Thyroid gland (tissue), 4 donors: ENCODE measurements around the gene KIAA1191. TPM values are rescaled to one million over a fixed set of nuclear protein-coding genes. Genes with fewer than 3 reads are reported as not detected.
A peak's percentile ranks its signal among the peaks of the same experiment; 100 is the strongest.

ENCODE experiments used
- DNase-seq, 2 donors: peaks; one replicate each; pipeline ENCODE4 v3.0.0-alpha.2; 2019
- H3K27ac ChIP-seq, 3 donors: fragments of 200-600 bp; sonication (generic); 1 replicate in 2 of 3; 2 replicates in 1 of 3; pipeline ENCODE4 v1.5.1; 2016 to 2019; ENCODE audit warnings: mild to moderate bottlenecking in 1 of 3, moderate library complexity in 1 of 3
- H3K27me3 ChIP-seq: fragments of 200-600 bp; sonication (generic); one replicate; pipeline ENCODE4 v1.5.1; 2019
- H3K36me3 ChIP-seq, 2 donors: fragments of 200-600 bp; sonication (generic); one replicate each; pipeline ENCODE4 v1.5.1; 2016 to 2019
- H3K4me1 ChIP-seq, 2 donors: fragments of 200-600 bp; sonication (generic); one replicate each; pipeline ENCODE4 v1.5.1; 2017 to 2019
- H3K4me3 ChIP-seq, 3 donors: fragments of 200-600 bp; sonication (generic); replicated peaks in 1 of 3; 1 replicate in 2 of 3; 2 replicates in 1 of 3; pipeline ENCODE4 v1.5.1; 2016; ENCODE audit warnings: mild to moderate bottlenecking in 1 of 3
- H3K9me3 ChIP-seq: fragments of 200-600 bp; sonication (generic); one replicate; pipeline ENCODE4 v1.5.1; 2017
- POLR2A ChIP-seq, 2 donors: fragments of 450-650 bp; IDR thresholded peaks; one replicate each; pipeline ENCODE4 v1.6.1; 2017; ENCODE audit warnings: antibody characterized with exemption in 2 of 2, mild to moderate bottlenecking in 2 of 2, moderate library complexity in 1 of 2
- WGBS, 2 donors: methylation state at CpG; one replicate each; pipeline ENCODE4 v1.1.5; 2017; 5-methylcytosine and 5-hydroxymethylcytosine counted together
- intact Hi-C: fragments of 100-400 bp; cut with DNase I; formaldehyde crosslinking; loops from one replicate; pipeline ENCODE4 v1.15.1; 2023
- total RNA-seq, 4 donors: library from RNA; depleted of rRNA; stranded (reverse); fragments of >200 nt; gene quantifications; one replicate each; pipeline ENCODE4 v1.2.3, GENCODE V29; 2016
- TF ChIP-seq, protein P1 (sequence below), 6 experiments: fragments of 200-600 bp in 3 of 6; fragments of 450-650 bp in 3 of 6; sonication (generic) in 3 of 6; IDR thresholded peaks; one replicate each; pipeline ENCODE4 v1.5.1; 2016 to 2019; ENCODE audit warnings: antibody characterized with exemption in 6 of 6, mild to moderate bottlenecking in 2 of 6, inconsistent platforms in 1 of 6, moderate library complexity in 1 of 6

The KIAA1191 gene
- total RNA-seq, 4 donors from 2014 or later, result 107 to 134 (median 119) TPM

DNA sequence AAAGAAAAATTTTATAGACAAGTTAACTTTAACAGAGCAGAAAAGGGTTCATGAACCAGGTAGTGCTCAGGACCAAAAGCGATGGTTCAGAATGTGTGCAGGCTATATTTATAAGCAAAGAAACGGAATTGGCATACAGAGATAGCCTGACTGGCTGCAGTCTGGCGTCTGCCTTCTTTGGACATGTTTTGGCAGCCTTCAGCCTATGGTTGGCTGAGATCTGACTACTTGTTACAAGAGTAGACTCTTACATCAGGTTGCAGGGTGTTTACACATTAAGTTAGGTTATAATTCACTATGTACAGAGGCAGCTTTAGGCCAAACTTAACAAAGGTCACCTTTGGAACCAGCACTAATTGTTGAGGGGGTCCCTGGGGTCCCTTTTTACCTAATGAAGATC, 19.9 kb upstream of the KIAA1191 start:
- intact Hi-C loops, result no loop called here
- TF ChIP-seq POLR2A (IDR thresholded peaks at IDR 0.05), result no peak
- TF ChIP-seq, protein P1, sequence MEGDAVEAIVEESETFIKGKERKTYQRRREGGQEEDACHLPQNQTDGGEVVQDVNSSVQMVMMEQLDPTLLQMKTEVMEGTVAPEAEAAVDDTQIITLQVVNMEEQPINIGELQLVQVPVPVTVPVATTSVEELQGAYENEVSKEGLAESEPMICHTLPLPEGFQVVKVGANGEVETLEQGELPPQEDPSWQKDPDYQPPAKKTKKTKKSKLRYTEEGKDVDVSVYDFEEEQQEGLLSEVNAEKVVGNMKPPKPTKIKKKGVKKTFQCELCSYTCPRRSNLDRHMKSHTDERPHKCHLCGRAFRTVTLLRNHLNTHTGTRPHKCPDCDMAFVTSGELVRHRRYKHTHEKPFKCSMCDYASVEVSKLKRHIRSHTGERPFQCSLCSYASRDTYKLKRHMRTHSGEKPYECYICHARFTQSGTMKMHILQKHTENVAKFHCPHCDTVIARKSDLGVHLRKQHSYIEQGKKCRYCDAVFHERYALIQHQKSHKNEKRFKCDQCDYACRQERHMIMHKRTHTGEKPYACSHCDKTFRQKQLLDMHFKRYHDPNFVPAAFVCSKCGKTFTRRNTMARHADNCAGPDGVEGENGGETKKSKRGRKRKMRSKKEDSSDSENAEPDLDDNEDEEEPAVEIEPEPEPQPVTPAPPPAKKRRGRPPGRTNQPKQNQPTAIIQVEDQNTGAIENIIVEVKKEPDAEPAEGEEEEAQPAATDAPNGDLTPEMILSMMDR (IDR thresholded peaks at IDR 0.05), result no peak
- WGBS, 2 donors, result 73 to 98% methylated on average over 3 of the region's 3 CpGs
- no peaks in the 10 kb centered on the region for H3K9me3 ChIP-seq
- H3K4me1 ChIP-seq, result no peaks in the 10 kb centered on the region
- no peak overlapping the region for H3K27ac ChIP-seq
- no peaks in the 10 kb centered on the region for H3K27me3 ChIP-seq
- H3K4me3 ChIP-seq, result no peak overlapping the region
- H3K36me3 ChIP-seq, result peaks cover 20 to 24% of the 10 kb centered on the region in 2 donors
- DNase-seq, result no peak

DNA sequence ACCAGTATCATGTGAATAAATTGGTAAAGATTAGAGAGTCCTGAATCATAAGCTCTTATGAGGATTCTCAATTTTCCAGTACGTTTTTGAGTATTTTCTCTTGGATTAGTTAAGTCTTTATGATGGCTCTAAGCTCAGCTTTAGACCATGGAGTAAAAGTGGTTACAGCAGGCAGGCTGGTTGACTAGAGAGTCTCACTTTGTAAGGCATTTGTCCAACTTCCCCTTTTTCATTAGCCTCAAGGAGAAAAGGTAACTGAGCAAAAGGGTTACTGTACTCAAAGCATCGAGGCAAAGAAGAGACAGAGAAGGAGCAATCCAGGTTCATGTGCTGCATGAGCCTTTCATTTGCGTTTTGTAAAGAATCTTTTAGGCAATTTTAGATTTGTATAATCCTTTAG, 18.3 kb upstream of the KIAA1191 start:
- Histone ChIP-seq H3K4me1 (no peaks in the 10 kb centered on the region), H3K9me3 (no peaks in the 10 kb centered on the region), H3K27me3 (no peaks in the 10 kb centered on the region), H3K27ac (no peak overlapping the region), H3K36me3 (peaks cover 17 to 18% of the 10 kb centered on the region in 2 donors), H3K4me3 (no peak overlapping the region)
- intact Hi-C loops, result no loop called here
- TF ChIP-seq, protein P1 (IDR thresholded peaks at IDR 0.05), result no peak
- no peak for TF ChIP-seq POLR2A (IDR thresholded peaks at IDR 0.05)
- no peak for DNase-seq
- 85 to 87% methylated on average over 3 of the region's 3 CpGs for WGBS, 2 donors

DNA sequence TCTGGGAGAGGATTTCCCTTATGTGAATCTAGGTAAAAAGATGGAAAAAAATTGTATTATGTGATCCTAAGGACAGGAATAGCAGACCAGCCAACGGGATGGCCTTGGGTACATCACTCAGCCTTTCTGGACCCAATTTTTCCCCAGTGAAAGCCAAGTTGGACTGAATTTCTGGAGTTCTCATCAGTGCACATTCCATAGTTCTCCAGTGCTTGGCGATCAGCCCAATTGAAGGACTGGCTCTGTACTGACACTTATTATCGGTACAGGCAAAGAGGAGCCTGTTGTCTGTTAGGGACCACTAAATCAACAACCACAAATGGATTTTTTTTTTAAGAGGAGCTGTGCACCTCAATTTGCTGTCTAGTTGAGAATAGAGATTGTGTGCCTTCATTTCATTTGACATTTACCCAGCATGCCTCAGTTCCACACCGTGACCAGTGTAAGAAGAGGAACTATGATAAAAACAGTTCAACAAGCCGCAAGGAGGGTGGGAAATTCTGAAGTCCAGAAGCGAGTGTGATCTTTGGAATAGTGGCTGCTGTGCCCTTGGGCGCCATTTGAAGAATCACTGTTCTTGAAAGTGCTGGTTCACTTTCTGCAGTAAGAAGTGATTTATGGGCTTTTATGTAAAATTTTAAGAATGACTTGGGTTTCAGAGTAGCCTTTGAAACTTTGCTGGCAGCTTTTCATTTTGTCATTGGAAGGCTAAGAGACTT, 11.7 kb upstream of the KIAA1191 start:
- Histone ChIP-seq H3K9me3 (no peaks in the 10 kb centered on the region), H3K4me1 (peaks cover 0 to 10% of the 10 kb centered on the region in 2 donors), H3K27ac (no peak overlapping the region), H3K4me3 (no peak overlapping the region), H3K27me3 (no peaks in the 10 kb centered on the region), H3K36me3 (peaks cover 0 to 2% of the 10 kb centered on the region in 2 donors)
- peak; percentile 66 to 74 for DNase-seq
- intact Hi-C loops, result no loop called here
- 37 to 42% methylated on average over 7 of the region's 7 CpGs for WGBS, 2 donors
- TF ChIP-seq POLR2A (IDR thresholded peaks at IDR 0.05), result no peak
- TF ChIP-seq, protein P1 (IDR thresholded peaks at IDR 0.05), result no peak

DNA sequence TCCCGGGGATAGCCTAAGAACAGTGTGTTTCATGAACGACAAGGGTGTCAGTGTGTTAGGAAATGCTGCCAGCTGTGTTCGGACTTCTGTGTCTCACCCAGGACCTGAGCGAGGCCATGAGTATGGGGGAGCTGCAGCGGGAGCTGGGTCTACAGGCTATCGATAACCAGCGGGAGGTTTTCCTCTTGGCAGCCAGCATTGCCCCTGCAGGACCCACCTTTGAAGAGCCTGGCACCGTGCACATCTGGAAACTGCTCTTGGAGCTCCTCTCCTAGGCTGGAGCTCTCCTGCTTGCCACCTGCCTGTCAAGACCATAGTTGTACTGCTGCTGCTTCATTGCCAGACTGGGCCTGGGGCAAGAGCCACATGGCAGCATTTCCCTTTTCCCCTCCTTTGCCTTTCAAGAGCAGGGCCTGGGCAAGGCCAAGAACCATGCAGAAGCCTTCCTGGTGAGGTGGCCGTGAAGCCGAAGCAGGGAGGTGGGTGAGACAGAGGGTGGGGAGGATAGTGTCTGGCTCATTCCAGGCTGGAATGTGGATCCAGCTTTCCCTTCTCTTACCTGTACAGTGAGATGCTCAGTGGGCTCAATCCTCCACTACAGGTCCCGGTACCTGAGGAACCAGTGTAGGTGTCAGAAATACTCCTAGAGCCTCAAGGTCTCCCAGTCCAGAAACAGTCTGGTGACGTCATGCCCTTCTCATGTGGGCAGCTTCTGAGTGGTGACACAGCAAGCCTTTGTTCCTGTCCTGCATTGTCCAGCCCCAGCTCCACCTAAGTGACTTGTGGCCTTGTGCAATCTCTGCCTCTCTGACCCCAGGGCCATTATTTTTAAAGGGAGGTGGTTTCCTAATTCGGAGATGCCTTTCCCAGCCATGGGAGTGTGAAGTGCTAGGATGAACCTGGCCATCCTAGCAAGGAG, 10.3 kb upstream of the KIAA1191 start:
- no peak for TF ChIP-seq POLR2A (IDR thresholded peaks at IDR 0.05)
- TF ChIP-seq, protein P1 (IDR thresholded peaks at IDR 0.05), result no peak
- no peak for DNase-seq
- no peaks in the 10 kb centered on the region for H3K27me3 ChIP-seq
- peaks cover 0 to 2% of the 10 kb centered on the region in 2 donors for H3K36me3 ChIP-seq
- no peak overlapping the region for H3K4me3 ChIP-seq
- H3K9me3 ChIP-seq, result no peaks in the 10 kb centered on the region
- WGBS, 2 donors, result 94 to 98% methylated on average over 12 of the region's 13 CpGs
- H3K4me1 ChIP-seq, result peaks cover 0 to 10% of the 10 kb centered on the region in 2 donors
- intact Hi-C loops, result no loop called here
- no peak overlapping the region for H3K27ac ChIP-seq
